GM12878 (cell line): ENCODE data around the gene REL. TPM values are rescaled to one million over a fixed set of nuclear protein-coding genes. Genes with fewer than 3 reads are reported as not detected.
"Not testable (repeated sequence)": the region's sequence is repeated elsewhere in the genome, so short reads cannot be mapped to it uniquely, and the experiment has no call there.

ENCODE experiments used
- ATAC-seq: fragments of 200-7000 bp; cut with Tn5 transposase; 3 replicates; pipeline ENCODE4 v1.9.1; 2020; ENCODE audit warnings: mild to moderate bottlenecking, moderate library complexity
- BruUV-seq: library from RNA; stranded (reverse); fragments of 400-500 nt; replicated peaks from 2 replicates; lab custom pipeline; 2021; lab: Mats Ljungman, UMichigan
- CTCF ChIA-PET: fragments of 300-600 bp; sonication (Branson Sonifier 250); formaldehyde crosslinking; extraction: SDS; loops from one replicate; lab custom pipeline; 2021; ENCODE audit warnings: inconsistent platforms; lab: Yijun Ruan, JAX
- POLR2A ChIA-PET: fragments of 350-600 bp; formaldehyde crosslinking; extraction: SDS; loops from one replicate; lab custom pipeline; 2021; ENCODE audit warnings: inconsistent platforms; lab: Charles Lee
- RAD21 ChIA-PET: fragments of 300-600 bp; sonication (Branson Sonifier 250); formaldehyde crosslinking; loops from one replicate; lab custom pipeline; 2023; ENCODE audit warnings: antibody characterized with exemption; ENCODE audit not compliant: unreplicated experiment; lab: Charles Lee
- SMC1A ChIA-PET: fragments of 300-600 bp; sonication (Branson Sonifier 250); formaldehyde crosslinking; loops from one replicate; lab custom pipeline; 2023; ENCODE audit not compliant: unreplicated experiment, uncharacterized antibody; lab: Charles Lee
- DNase-seq: peaks from one replicate; pipeline ENCODE4 v3.0.0-alpha.2; 2011; ENCODE audit warnings: low read depth, low spot score
- FAIRE-seq: peaks from 3 replicates; lab custom pipeline; 2011; peaks lifted over from hg19 to GRCh38; lab: Jason Lieb, UNC
- H2AFZ ChIP-seq: 2 replicates; pipeline ENCODE4 v1.6.0; 2011; ENCODE audit warnings: low read depth, low read length, control low read depth; ENCODE audit not compliant: control insufficient read depth
- H3K27ac ChIP-seq: 2 replicates; pipeline ENCODE4 v1.5.1; 2011; ENCODE audit warnings: control low read depth; ENCODE audit not compliant: control insufficient read depth, insufficient read depth
- H3K27me3 ChIP-seq, 2 experiments: replicated peaks in 1 of 2; 2 replicates each; pipeline versions ENCODE4 v1.6.0 to v1.6.1; 2011; ENCODE audit warnings: low read length in 1 of 2; ENCODE audit not compliant: control insufficient read depth in 2 of 2, insufficient read depth in 2 of 2
- H3K36me3 ChIP-seq, 2 experiments: 2 replicates each; pipeline ENCODE4 v1.5.1; 2011; ENCODE audit warnings: low read length in 1 of 2; ENCODE audit not compliant: control insufficient read depth in 2 of 2, insufficient read depth in 2 of 2
- H3K4me1 ChIP-seq: 2 replicates; pipeline ENCODE4 v1.6.1; 2011; ENCODE audit warnings: mild to moderate bottlenecking, low read length, moderate library complexity, mixed read lengths; ENCODE audit not compliant: control insufficient read depth, insufficient read depth
- H3K4me2 ChIP-seq: 2 replicates; pipeline ENCODE4 v1.6.0; 2011; ENCODE audit warnings: control low read depth; ENCODE audit not compliant: control insufficient read depth, insufficient read depth
- H3K4me3 ChIP-seq: fragments of 200-600 bp; sonication (generic); 2 replicates; pipeline ENCODE4 v1.5.1; 2016
- H3K79me2 ChIP-seq: 2 replicates; pipeline ENCODE4 v1.6.0; 2011; ENCODE audit warnings: low read length; ENCODE audit not compliant: control insufficient read depth, insufficient read depth
- H3K9ac ChIP-seq: 2 replicates; pipeline ENCODE4 v1.8.0; 2011; ENCODE audit warnings: low read length, control low read depth, mixed read lengths; ENCODE audit not compliant: control insufficient read depth, insufficient read depth
- H3K9me3 ChIP-seq: replicated peaks from 3 replicates; pipeline ENCODE4 v1.5.1; 2011; ENCODE audit warnings: mild to moderate bottlenecking, low read length; ENCODE audit not compliant: control insufficient read depth, insufficient read depth
- H4K20me1 ChIP-seq: 2 replicates; pipeline ENCODE4 v1.6.0; 2011; ENCODE audit not compliant: control insufficient read depth, insufficient read depth
- CHD2 ChIP-seq: IDR thresholded peaks from 2 replicates; pipeline ENCODE4 v1.6.1; 2011; ENCODE audit warnings: low read depth, low read length, improper control_type of control experiment, borderline replicate concordance
- MLLT1 ChIP-seq: fragments of 450-650 bp; IDR thresholded peaks from 2 replicates; pipeline ENCODE4 v1.6.1; 2016; ENCODE audit warnings: mild to moderate bottlenecking
- POLR2A ChIP-seq: IDR thresholded peaks from 2 replicates; pipeline ENCODE4 v1.6.1; 2011; ENCODE audit warnings: low read depth, mild to moderate bottlenecking, low read length
- POLR2AphosphoS5 ChIP-seq: IDR thresholded peaks from 2 replicates; pipeline ENCODE4 v1.6.1; 2011; ENCODE audit warnings: mild to moderate bottlenecking, low read length, inconsistent platforms
- ZBED1 ChIP-seq: IDR thresholded peaks from 2 replicates; pipeline ENCODE4 v1.6.1; 2016; ENCODE audit warnings: borderline replicate concordance
- ZBTB11 ChIP-seq: fragments of 450-650 bp; formaldehyde crosslinking; IDR thresholded peaks from 2 replicates; pipeline ENCODE4 v1.5.0; 2022; ENCODE audit warnings: mild to moderate bottlenecking, missing genetic modification characterization
- ZNF217 ChIP-seq: fragments of 450-650 bp; IDR thresholded peaks from 2 replicates; pipeline ENCODE4 v1.6.1; 2017; ENCODE audit warnings: antibody characterized with exemption, mild to moderate bottlenecking
- ZNF274 ChIP-seq: IDR thresholded peaks from one replicate; pipeline ENCODE4 v1.8.0; 2011; ENCODE audit not compliant: insufficient read length, insufficient read depth
- WGBS: methylation state at CpG from one replicate; pipeline ENCODE4 v1.1.6; 2016; ENCODE audit warnings: low lambda C conversion rate; ENCODE audit not compliant: insufficient replicate concordance, insufficient coverage; ENCODE audit errors: missing lambda C conversion rate; 5-methylcytosine and 5-hydroxymethylcytosine counted together
- in situ Hi-C: fragments of 300-500 bp; cut with MboI; formaldehyde crosslinking; loops from 9 replicates; pipeline ENCODE4 v1.14.3; 2018; ENCODE audit warnings: mixed read lengths
- intact Hi-C: fragments of 100-400 bp; cut with micrococcal nuclease; formaldehyde crosslinking; loops from one replicate; pipeline ENCODE4 v1.14.2; 2022; ENCODE audit not compliant: unreplicated experiment
- polyA plus RNA-seq, 11 experiments: library from polyadenylated mRNA; depleted of rRNA in 4 of 11; unstranded in 6 of 11; stranded (reverse) in 5 of 11; fragments of >200 nt; fragmentation: Nextera tagmentation in 4 of 11; fragmentation: Illumina TruSeq in 1 of 11; extraction: Ambion mirVana in 4 of 11; extraction: Trizol in 1 of 11; gene quantifications; 1 replicate in 1 of 11; 2 replicates in 10 of 11; pipeline versions ENCODE4 v1.2.1 to v1.2.3, GENCODE V29; 2011 to 2016; ENCODE audit warnings: inconsistent platforms in 2 of 11, missing spikeins in 2 of 11, low read depth in 1 of 11
- total RNA-seq, 4 experiments: library from RNA; depleted of rRNA in 3 of 4; stranded (reverse); fragments of >200 nt in 3 of 4; fragmentation: Illumina TruSeq in 1 of 4; extraction: Trizol in 1 of 4; gene quantifications; 2 replicates each; pipeline versions ENCODE4 v1.2.1 to v1.2.3, GENCODE V29; 2013 to 2021

REL gene
- total and polyA plus RNA-seq, 10 of the 15 experiments (the other 5 are each of a cell fraction or from before 2014, with no cell fraction given), result 6.3 to 52.4 (median 26.6) TPM

- DNase-seq, H4K20me1 ChIP-seq, H3K4me3 ChIP-seq, H2AFZ ChIP-seq, H3K27me3 ChIP-seq, intact Hi-C loops, ATAC-seq, in situ Hi-C loops, POLR2A ChIA-PET, H3K4me2 ChIP-seq, H3K9ac ChIP-seq, FAIRE-seq, H3K9me3 ChIP-seq, H3K27ac ChIP-seq, H3K4me1 ChIP-seq, H3K79me2 ChIP-seq, BruUV-seq, RAD21 ChIA-PET: not testable (repeated sequence)
- H3K36me3 ChIP-seq, result peaks cover 6 to 21% of the 10 kb centered on the region in 2 experiments; a peak in 3 of 4 replicates
- 70% methylated on average over 5 of the region's 5 CpGs for WGBS
- SMC1A ChIA-PET, result interaction anchor here (0.7 to 1.6 kb wide), 2 partner anchors 45 to 84 kb away, joined by 3 to 4 read pairs; no protein-coding TSS in a partner anchor
- CTCF ChIA-PET, result interaction anchor here (1.6 kb wide), 1 partner anchor 95 kb away, joined by 4 read pairs; no protein-coding TSS in a partner anchor
Measured at GRCh38 chr2:60905867-60906266, 24.5 kb downstream of the REL start.

- ChIA-PET RAD21 (no interaction called here), SMC1A (interaction anchor here (0.7 to 1.6 kb wide), 2 partner anchors 45 to 84 kb away, joined by 3 to 4 read pairs; no protein-coding TSS in a partner anchor), CTCF (interaction anchor here (1.6 kb wide), 1 partner anchor 94 kb away, joined by 4 read pairs; no protein-coding TSS in a partner anchor), POLR2A (interaction anchor here (0.6 kb wide), 1 partner anchor 68 kb away, joined by 6 read pairs; no protein-coding TSS in a partner anchor)
- TF ChIP-seq POLR2A (no peak), ZNF274 (no peak), CHD2 (no peak), ZBTB11 (CRISPR knock-in tag) (no peak), ZBED1 (peak; percentile 30; the same call in 1 of the 2 replicates), MLLT1 (no peak), POLR2AphosphoS5 (0 out of 2 replicates have a peak, but pooled peaks have one; percentile 31), ZNF217 (no peak)
- in situ Hi-C loops (no loop called here), intact Hi-C loops (no loop called here)
- Histone ChIP-seq H3K27me3 (no peaks in the 10 kb centered on the region), H3K27ac (no peak overlapping the region), H3K36me3 (peaks cover 6 to 18% of the 10 kb centered on the region in 2 experiments; a peak in 3 of 4 replicates), H3K4me3 (no peak overlapping the region), H4K20me1 (no peaks in the 10 kb centered on the region), H3K4me2 (no peak overlapping the region), H3K79me2 (peaks cover 3% of the 10 kb centered on the region), H3K9me3 (no peaks in the 10 kb centered on the region), H2AFZ (no peak overlapping the region), H3K4me1 (no peaks in the 10 kb centered on the region), H3K9ac (no peak overlapping the region)
- peak; percentile 35 for FAIRE-seq
- WGBS, result 54% methylated on average over 2 of the region's 2 CpGs
- no peak for DNase-seq
- ATAC-seq, result peak; percentile 10; the same call in 2 of the 3 replicates
- no TSS peak for BruUV-seq
Measured at GRCh38 chr2:60906395-60906794, 25.0 kb downstream of the REL start.
